Stimulated activated CD4-positive, alpha-beta T cell treated with anti-CD3 and anti-CD28 coated beads, TNF-alpha, amount 100 ng/mL, for 4 hours (primary cell): ENCODE measurements around the gene CNTNAP2.

Experiments used
- DNase-seq, 3 experiments: peaks; one replicate each; pipeline ENCODE4 v3.0.0-alpha.2; 2020; ENCODE audit warnings: low read depth in 3 of 3

Gene CNTNAP2

DNA sequence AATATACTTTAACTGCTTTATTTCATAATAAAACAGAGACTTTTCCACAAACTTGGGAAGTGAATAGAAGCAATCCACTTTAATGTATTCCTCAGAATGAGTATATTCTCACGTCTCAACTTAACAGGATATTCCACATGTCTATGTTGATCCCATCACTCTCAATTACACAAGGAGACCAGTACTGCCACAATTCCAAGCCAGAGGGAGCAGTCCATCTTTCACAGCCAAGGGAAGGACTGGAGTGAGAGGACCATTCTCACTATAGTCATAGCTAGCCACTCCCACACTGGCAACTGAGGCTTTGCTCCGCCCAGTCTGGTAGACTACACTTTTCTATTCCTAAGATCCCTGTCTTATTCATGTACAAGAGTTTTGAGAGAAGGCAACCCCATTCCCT lies 553.9 kb downstream of the CNTNAP2 start:
- no peak for DNase-seq

DNA sequence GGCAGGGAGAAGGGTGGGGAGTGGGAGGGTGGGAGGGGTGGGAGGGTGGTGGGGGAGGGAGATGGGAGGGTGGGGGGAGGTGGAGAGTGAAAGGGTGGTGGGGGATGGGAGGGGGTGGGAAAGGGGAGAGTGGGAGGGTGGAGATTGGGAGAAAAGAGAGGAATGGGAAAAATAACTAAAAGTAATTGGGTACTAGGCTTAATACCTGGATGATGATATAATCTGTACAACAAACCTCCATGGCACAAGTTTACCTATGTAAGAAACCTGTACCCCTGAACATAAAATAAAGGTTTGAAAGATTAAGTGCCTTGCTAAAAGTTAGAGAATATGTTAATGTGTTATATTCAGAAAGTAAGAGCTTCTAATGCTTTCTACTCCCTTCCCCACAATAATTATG lies 564.9 kb downstream of the CNTNAP2 start:
- no peak for DNase-seq

DNA sequence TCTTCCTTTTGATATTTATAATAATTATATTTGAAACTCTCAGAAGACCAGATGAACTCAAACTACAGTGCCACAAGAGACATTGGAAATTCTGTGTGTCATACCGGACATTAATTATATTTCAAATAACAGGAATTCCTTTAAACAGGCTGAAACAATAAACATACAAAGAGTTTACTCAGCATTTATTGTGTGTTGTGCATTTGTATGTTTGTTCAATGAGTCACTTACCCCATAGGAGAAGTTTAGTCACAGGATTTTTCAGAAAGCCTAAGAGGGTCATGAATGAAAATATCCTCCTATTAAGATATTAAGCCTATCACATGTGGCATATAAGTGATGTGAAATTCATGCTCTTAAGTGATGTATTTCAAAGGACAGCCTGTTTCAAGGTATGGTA lies 566.8 kb downstream of the CNTNAP2 start:
- DNase-seq = no peak

DNA sequence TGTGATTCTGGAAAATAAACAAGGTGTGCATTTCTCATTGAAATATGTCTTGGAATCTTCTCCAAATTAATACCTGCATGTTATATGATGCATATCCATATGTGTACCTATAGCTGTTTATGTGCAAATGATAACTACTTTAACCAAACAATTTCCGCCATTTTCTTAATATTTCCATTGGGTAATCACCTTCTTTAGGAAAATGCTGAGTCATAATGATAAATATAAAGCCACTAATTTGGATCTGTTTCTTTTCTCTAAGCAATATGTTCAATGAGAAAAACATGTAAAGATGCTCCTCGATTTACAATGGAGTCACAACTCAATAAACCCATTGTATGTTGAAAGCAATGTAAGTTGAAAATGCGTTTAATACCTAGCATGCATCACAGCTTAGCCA lies 574.4 kb downstream of the CNTNAP2 start:
- no peak for DNase-seq

DNA sequence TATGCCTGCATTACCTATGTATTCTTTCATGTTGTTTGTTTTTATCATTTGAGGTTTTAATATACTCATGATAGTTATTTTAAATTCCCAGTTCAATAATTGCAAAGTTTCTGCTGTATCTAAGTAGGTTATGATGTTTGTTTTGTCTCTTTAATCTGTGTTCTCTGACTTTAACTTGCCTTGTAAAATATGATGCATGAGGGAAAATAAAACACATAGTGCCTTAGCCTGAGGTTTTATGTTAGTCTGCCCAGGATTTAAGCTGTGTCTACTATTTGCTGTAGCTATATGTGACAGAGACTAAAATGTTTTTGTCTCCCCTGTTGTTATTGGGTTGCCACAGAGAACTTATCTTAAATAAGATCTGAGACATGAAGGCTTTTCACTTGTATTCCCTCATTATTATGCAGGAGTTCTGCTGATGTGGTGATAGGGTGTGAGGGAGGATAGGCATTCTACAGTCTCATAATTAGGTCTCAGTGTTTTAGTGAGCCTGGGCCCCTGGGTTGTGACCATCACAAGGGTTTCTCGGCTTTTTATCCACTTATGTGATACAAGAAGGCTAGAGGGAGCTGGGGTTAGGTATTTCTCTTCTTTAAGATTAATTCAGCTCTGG lies 582.5 kb downstream of the CNTNAP2 start:
- no peak for DNase-seq

DNA sequence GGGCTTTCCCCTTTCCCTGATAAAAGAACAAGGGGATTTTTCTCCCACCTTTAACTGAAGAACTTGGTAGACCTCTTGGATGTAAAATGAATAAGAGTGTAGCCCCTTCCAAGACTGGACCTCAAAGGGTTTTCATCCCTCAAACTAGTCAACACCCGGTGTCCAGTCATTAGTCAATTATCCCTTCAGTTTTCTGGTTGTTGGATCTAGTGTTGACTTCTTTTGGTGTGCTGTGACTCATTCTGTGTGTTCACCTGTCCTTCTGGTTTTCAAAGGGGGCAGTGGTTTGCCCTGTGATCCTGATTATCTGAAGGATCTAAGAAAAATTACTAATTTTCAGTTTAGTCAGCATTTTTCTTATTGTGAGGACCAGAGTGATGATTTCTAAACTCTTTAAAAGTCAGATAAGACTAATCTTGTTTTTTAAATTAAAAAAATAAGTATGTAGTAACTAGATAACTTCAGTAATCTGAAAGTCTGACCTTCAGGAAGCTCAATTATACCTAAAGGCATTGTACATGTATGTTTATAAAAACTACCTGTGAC lies 583.5 kb downstream of the CNTNAP2 start:
- no peak for DNase-seq

DNA sequence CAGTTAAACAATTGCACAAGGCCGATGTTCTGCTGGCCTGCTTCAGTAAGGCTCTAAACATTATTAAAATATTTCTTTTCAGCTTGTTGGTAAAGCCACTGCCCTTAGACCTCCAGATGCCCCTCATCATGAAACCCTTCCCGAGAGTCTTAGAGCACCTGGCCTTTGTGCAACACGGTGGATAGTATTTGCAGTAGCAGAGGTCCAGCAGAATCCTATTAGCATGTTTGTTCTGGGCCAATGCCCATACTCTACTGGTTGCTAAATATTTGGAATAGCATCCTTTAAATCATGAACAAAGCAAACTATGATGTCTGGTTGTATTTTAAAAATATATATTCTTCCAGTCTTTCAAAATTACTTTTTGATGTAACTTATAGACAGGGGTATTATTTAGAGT lies 584.6 kb downstream of the CNTNAP2 start:
- DNase-seq = no peak

DNA sequence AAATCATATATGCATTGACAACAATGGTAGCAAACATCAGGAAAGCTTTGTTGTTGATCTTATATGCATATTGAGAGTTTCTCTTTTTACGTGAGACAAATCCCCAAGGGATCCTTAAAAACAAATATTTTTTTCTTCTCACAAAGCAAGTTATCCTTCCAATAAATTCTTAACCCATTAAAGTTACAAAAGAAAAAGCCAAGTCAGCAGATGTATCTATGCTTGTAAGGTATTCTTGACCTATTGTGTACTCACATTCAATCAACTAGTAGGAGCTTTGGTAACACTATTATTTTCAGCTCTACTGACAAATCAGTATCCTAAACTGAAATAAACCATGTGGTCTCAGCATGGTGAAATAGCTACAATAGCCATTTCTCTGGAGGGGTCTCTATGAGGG lies 586.3 kb downstream of the CNTNAP2 start:
- no peak for DNase-seq

DNA sequence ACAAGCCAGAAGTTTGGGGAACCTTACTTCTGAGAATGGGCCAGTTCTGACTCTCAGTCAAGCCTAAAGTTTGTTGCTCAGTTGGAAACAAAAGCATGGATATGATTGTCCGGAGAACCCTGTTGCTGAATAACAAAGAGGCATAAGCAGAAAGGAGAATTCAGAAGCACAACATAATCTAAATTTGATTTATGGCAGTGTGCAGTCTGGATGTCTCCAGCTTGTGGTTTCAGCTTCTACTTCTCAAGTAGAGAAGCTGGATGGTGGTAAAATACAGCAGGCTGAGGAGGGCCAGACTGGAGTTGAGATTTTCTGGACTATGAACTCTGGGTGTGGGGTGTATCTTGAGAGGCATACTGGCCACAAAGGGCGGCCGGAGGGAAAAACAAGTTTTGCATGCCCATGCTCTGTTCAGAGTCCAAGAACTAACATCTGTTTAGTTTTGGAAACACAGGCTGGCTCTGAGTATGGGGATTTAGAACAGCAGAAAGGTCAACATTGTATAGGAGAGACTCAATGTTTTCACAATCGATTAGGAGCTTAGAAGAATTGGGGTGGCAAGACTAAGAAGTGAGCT lies 592.9 kb downstream of the CNTNAP2 start:
- no peak for DNase-seq

DNA sequence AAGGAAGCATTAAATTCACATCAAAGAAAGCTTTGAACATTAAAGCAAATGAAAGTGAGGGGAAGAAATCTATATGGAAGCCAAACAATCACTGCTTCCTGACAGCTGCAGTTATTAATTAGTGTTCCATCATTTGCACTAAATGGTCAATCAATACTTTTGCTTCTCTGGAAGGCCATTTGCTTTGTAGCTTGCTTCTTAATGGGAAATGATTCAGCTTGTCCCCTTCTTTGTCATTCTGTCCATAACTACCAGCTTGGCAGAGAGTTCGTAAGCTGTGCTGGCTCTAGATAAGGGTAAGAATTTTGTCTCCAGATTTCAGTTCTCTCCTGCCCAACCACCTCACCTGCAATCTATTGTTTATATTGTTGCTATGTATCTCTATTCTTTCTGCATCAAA lies 596.6 kb downstream of the CNTNAP2 start:
- no peak for DNase-seq

DNA sequence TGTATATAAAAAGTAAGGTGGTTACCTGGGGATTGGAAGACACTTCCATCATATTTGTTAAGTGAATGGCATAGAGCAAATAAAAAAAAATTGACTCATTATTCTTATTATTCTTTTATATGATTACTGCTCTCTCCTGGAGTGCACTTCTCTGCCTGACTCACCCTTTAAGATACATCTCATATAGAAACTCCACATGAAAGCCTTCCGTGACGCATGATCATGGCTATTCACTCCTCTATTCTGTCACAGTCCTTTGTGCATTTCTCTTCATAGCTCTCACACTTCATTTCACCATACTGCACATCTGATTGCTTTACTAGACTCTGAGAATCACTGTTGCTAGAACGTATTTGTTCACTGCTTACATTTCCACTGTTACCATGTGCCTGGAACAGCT lies 597.3 kb downstream of the CNTNAP2 start:
- no peak for DNase-seq

DNA sequence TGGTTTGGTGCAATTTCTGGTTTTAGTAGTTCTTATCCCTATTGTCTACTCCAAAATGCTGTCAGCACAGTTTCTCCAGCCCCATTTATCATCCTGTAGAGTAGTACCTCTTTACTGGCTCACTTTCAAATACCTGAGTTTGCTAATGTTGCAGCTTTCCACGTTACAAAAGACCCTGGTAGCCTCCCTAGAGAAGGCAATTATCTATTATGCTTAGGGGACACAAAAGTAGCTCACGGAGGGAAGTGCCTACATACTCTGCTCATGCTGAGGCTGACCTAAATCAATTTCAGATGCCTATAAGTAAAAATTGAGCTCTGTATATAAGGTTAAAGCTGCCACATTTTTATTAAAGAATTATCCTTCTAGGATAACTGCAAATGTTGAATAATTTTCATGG lies 603.6 kb downstream of the CNTNAP2 start:
- DNase-seq = no peak

DNA sequence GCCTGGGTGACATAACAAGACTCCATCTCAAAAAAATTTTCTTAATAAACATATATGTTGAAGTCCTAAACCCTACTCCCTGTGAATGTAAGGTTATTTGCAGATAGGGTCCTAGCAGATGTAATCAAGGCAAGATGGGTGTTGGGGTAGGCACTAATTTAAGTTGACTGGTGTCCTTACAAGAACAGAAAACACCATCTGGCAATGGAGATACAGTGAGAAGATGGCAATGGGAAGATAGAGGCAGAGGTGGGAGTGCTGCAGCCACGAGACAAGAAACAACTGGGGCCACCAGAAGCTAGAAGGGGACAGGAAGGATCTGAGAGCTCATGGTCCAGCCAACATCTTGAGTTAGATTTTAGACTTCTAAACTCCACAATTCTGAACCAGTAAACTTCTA lies 606.4 kb downstream of the CNTNAP2 start:
- DNase-seq = no peak

DNA sequence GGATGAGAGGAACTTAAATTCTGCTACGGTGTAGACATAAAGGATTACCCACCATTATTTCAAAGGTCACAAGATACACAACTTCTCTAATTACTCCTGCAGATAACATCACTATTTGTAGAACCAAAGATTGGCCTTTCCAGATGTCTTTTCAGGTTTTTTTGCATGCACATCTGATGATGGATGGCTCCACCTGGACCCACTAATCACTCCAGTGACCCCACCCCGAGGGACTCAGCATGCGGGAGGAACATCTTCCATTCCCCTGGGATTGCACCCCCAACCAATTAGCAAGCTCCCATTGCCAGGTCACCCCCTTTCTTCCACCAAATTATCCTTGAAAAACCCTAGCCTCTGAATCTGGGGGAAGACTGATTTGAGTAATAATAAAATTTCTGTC lies 608.9 kb downstream of the CNTNAP2 start:
- DNase-seq = no peak

DNA sequence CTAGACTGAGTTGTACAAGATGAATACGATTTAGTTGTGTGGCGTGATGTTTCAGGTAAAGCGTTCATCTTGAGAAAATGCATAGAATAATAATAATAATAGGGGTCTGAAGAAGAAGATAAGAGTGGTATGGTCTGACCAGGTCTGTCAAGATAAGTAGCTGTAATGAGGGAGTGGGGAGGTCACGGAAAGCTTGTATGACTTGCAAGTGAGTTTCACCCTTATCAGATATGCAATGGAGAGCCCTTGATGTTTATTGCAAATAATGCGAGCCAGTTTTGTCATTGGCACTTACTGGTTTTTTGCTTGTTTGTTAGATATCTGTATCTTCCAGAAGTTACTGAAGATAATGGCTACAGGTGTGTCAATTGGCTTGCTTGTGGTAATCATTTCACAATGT lies 611.5 kb downstream of the CNTNAP2 start:
- no peak for DNase-seq

DNA sequence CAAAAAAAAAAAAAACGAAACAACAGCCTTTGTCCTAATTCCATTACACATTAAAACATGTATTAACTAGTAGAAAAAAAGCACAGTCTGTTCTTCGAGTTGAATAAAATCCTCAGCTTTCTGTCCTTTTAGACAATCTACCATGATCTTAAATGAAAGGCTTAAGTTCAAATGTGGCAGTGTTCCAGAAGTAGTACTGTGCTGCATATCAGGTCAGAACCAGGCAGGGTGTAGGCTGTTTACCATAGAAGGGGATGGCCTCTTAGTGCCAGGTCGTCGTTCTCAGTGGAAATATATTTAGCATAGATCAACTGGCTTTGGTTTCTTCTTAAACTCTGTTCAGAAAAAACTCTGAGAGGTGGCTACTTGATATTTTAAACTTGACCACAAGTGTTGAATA lies 612.0 kb downstream of the CNTNAP2 start:
- no peak for DNase-seq

DNA sequence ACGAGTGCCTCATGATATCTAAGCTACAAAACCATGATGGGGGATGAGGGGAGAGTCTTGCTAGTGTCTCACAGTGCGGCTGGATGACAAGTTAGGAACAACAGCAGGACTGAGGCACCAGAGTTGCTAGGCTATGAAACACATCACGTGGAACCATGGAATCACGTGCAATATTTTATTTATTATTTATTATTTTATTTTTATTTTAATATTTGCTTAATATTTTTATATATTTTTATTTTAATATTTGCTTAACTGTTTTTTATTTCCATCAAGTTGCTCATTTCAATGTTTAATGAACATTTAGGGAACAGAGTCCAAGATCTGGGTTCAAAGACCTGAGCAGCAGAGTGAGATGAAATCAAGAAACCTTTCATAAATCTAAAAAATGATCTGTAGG lies 614.6 kb downstream of the CNTNAP2 start:
- DNase-seq = no peak

DNA sequence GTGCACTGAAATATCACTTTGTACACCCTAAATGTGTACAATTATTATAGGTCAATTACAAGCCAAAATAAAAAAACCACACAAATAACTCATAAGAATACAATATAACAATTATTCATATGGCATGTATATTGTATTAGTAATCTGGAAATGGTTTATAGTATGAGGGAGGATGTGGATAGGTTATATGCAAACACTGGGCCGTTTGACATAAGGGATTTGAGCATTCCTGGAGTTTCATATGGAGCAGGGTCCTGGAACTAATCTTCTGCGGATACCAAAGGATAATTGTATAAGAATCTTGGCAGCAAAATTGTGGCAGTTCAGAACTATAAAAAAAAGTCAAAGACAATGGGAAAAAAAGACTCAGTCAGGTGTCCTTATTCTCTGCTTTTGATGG lies 619.4 kb downstream of the CNTNAP2 start:
- no peak for DNase-seq

DNA sequence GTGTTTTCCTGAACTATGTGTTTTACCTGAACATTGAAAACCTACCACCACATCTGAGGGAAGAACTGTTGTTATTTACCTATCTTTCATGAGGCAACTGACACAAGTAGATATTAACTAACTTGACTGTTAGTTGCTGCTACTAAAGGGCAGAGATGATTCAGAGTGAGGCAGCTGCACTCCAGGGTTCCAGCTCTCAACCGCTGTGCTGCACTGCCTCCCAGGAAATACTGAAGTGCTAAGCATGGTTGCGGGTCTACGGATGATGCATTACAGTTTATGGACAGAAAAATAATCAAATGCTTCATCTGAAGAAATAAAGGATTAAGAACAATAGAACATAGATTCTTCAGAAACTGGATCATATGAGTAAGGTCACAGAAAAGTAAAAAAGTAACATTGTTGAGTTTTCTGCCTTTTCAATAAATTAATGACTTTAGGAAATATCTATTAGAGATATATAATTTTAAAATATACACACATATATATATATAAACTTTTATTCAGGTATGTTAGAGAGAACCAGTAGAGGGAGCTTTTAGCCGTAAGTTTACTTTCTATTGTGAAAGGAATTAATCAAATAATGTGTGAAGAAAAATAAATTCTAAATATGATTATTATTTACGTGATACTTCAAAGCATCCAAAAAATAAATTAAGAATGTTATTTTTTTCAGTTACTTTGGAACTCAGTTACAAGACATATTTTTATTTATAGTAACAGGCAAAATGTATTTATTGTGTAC lies 620.0 kb downstream of the CNTNAP2 start:
- DNase-seq = no peak

DNA sequence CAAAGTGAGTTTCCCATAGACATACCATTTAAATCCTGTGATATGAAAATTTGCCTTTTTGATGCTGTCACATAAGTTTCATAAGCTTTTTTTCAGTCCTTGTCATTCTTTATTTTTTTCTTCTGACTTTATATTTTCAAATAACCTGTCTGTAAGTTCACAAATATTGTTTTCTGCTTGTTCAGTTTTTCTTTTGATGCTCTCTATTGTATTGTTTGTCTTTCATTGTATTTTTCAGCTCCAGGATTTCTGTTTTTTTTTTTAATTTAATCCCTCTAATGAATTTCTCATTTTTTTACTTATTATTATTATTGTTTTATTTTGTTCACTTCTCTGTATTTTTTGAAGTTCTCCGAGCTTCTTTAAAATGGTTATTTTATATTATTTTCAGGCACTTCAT lies 623.4 kb downstream of the CNTNAP2 start:
- no peak for DNase-seq

DNA sequence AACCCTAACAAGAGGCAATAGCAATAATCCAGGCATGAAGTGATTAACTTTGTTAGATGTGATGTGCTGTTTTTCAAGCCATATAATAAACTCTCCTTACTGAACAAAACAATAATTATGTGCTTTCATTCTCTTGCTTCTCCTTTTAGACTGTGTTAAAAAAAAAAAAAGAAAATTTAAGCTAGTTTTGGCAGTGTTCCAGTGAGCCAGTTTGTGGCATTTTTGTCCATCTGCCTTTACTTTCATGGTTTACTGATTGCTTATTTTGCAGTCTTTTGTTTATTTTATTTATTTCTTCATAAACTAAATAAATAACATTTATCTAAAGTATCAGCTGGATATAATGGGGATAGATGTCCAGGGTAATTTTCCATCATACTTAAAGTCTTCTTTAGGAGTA lies 625.3 kb downstream of the CNTNAP2 start:
- DNase-seq = no peak

DNA sequence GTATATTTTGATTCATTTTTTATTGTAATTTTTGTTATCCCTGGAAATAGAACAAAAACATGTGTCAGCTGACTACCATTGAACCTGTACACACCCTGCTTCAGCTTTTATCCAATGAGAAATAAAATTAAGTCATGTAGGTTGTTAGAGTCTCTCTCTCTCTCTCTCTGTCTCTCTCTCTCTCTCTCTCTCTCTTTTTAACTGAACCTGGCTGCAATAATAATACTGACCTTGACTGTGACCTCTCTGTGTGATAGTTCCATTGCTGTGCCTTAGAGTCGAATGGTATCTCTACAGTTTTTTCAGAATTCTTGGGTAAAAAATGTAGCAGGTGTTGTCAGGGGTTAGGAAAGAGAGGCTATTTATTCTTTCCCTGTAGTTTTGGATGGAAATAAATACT lies 637.8 kb downstream of the CNTNAP2 start:
- no peak for DNase-seq

DNA sequence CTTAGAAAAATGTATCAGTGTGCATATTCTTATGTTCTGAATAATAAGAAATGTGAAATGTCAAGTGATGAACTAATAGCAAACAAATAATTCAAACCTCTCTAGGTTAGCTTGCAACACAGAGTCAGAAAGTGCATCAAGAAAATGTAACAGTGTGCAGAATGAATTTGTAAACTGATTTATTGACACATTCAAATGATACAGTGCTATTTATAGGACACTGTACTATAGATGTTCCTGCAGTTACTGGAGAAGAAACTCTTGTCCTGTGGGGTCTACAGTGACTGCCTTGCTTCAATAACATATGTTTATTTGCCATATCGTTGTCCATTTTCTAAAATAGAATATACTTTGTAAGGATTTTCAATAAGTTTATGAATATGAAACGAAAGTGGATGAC lies 639.0 kb downstream of the CNTNAP2 start:
- DNase-seq = no peak
